Urothelium cell line (cell line): Measurements from ENCODE around the gene CERS5.
"Not testable (repeated sequence)": the region's sequence is repeated elsewhere in the genome, so short reads cannot be mapped to it uniquely, and the experiment has no call there.

Experiments used
- DNase-seq: peaks from one replicate; pipeline ENCODE4 v3.0.0; 2011; ENCODE audit warnings: low spot score, mixed read lengths
- FAIRE-seq: peaks from 2 replicates; lab custom pipeline; 2011; peaks lifted over from hg19 to GRCh38; lab: Jason Lieb, UNC

The CERS5 gene

GRCh38 chr12:50104417-50105366 lies 62.5 kb downstream of the CERS5 start:
- no peak for FAIRE-seq

GRCh38 chr12:50103767-50104321 lies 63.3 kb downstream of the CERS5 start, which contains the start of gene GPD1:
Gene GPD1, plus strand, starts transcription at chr12:50104008. Its CDS starts 43 bp downstream, at chr12:50104051.
- FAIRE-seq = no peak
- DNase-seq = peak; percentile 41

More at GRCh38 chr12:50104417-50105366, 62.5 kb downstream of the CERS5 start:
- DNase-seq = no peak

- no peak for FAIRE-seq
- no peak for DNase-seq
Measured at GRCh38 chr12:50103351-50103750, 63.8 kb downstream of the CERS5 start.

DNA sequence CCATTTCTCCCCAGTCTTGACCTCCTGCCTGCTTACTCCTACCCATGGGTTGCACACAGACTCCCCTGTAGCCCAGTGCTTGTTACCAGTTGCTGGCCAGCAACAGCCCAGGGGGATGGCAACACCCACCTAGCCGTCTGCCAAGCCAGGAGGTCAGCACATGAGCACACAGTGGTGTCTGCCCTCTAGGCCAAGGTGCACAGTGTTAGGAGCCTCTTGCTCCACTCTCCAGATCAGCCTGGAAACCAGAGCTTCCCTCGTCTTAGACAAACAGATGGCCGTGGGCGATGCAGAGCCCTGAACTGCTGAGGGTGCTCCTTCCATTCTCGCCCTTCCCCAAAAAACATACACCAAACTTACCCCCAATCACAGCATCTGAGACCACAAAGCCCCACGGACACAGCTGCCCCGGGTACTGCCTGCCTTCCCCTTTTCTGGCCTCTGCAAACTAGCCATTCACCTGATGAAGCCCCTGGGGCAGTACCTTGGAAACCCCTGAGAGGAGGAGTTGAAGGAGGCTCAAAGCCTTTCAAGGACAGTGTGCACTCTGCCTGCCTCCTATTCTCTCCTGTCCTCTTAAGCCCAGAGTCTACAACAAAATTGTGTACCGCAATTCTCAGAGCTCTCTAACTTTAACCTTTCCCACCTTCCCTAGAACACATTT lies 64.4 kb downstream of the CERS5 start:
- DNase-seq = no peak
- no peak for FAIRE-seq

GRCh38 chr12:50102131-50102531 lies 65.0 kb downstream of the CERS5 start:
- DNase-seq (no peak), FAIRE-seq (no peak)

DNA sequence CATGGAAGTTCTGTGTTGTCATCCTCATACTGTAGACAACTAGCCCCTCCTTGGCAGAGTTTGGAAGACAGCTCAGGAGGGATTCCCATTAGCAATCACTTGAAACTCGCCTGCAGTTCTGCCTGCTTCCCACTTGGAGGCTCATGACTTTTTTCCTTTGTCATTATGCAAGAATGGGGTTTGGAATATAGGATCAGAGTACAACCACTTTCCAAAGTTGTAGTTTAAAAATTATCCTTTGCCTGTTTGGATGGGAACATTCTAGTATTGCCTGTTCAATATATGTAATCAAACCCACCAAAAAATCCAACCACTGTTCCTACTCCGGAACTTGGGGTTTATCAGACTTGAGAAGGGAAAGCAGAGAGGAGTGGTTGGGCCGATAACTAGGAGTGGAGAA lies 65.5 kb downstream of the CERS5 start:
- FAIRE-seq = no peak
- DNase-seq = peak; percentile 41

- FAIRE-seq (no peak), DNase-seq (no peak)
Measured at GRCh38 chr12:50100561-50100960, 66.6 kb downstream of the CERS5 start.

- no peak for FAIRE-seq
- DNase-seq = no peak
Measured at GRCh38 chr12:50099302-50100008, 67.7 kb downstream of the CERS5 start.

DNA sequence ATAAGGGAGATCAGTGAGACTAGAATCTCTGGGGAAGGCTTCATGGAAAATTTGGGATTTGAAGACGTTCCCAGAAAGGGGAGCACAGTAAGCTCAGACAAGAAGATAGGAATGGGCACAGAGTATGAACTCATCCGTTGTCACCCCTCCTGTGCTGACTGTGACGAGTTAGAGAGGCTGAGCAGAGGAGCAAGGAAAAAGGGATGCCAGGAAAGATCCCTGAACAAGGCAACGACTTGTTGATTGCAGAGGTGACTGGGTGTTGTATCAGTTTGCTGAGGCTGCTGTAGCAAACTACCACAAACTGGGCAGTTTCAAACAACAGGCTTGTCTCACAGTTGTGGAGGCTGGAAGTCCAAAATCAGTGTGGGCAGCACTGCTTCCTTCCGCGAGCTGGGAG lies 69.2 kb downstream of the CERS5 start:
- DNase-seq = no peak
- no peak for FAIRE-seq

DNA sequence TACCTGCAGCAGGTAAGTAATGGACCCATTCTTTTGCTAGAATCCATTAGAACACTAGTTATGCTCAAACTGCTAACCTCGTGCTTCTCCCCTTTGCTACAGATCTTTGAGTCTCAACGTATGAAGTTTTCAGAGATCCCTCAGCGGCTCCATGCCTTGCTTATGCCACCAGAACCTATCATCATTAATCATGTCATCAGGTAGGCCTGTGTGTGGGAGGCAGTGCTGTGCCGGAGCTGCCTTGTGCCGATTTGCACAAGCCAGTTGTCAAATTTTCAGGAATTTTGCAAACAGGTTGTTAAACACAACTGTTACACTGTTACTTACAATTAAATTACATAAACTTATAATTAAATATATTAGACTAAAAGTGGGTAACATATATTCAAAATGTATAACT lies 76.8 kb downstream of the CERS5 start:
- no peak for FAIRE-seq
- no peak for DNase-seq

- FAIRE-seq (no peak), DNase-seq (no peak)
Measured at GRCh38 chr12:50089730-50090129, 77.4 kb downstream of the CERS5 start.

- DNase-seq (peak; percentile 57), FAIRE-seq (no peak)
Measured at GRCh38 chr12:50088577-50089335, 78.4 kb downstream of the CERS5 start.

DNA sequence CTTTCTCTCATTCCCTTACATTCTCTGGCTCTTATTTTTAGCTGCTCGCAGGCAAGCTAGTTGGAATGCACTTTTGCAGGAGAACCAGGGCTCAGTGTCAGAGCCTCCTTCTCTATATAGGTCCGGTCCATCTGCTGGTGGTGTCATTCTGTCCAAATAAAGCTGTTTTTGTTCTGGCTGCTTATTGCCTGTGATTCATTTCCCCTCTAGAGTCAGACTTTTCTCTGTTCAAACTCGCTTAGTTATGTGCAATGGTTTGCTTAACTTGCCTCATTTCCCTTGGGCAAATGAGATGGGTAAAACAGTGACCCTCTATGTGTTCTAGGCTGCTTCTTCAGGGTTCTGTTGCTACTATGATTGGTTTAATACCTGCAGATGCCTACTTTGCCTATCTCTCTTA lies 79.2 kb downstream of the CERS5 start:
- no peak for FAIRE-seq
- DNase-seq = no peak

GRCh38 chr12:50087151-50087550 lies 80.0 kb downstream of the CERS5 start:
- FAIRE-seq (no peak), DNase-seq (no peak)

GRCh38 chr12:50086148-50086547 lies 81.0 kb downstream of the CERS5 start:
- FAIRE-seq (no peak), DNase-seq (no peak)

- no peak for DNase-seq
- no peak for FAIRE-seq
Measured at GRCh38 chr12:50085615-50086072, 81.5 kb downstream of the CERS5 start.

GRCh38 chr12:50084775-50085614 lies 82.2 kb downstream of the CERS5 start, which contains the start of gene SMARCD1:
Gene SMARCD1, plus strand, starts transcription at chr12:50085342. Its CDS starts 28 bp downstream, at chr12:50085370.
- FAIRE-seq (no peak), DNase-seq (peak; percentile 93)

GRCh38 chr12:50084409-50084774 lies 82.8 kb downstream of the CERS5 start:
- not testable (repeated sequence) for DNase-seq, FAIRE-seq

DNA sequence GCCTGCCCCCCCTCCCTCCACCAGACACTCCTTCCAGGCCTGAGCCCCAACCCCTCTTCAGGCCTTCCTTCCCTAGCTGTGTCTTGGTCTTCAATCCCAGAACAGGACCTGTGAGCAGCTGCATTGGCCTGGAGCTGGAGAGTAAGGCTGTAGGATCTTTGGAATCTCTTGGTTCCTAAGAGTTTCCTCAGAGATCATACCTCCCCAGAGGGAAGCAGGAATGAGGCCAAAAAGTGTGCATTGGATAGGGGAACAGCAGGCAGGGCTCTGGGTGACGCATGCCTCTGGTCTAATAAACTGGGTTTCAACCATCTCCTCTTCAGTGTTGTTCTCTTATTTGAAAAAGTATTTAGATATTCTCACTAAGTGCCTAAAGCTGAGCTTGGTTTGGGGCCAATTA lies 83.9 kb downstream of the CERS5 start:
- DNase-seq = no peak
- no peak for FAIRE-seq
